Kidney epithelial cell (primary cell): Measurements from ENCODE around the gene NRXN2. TPM values are rescaled to one million over a fixed set of nuclear protein-coding genes. Genes with fewer than 3 reads are reported as not detected.

Source experiments
- DNase-seq: peaks from one replicate; pipeline ENCODE4 v3.0.0-alpha.2; 2010; ENCODE audit warnings: low read depth
- H3K27me3 ChIP-seq: 2 replicates; pipeline ENCODE4 v1.6.0; 2011; ENCODE audit warnings: low read length; ENCODE audit not compliant: control insufficient read depth, insufficient read depth
- H3K36me3 ChIP-seq: 2 replicates; pipeline ENCODE4 v1.5.1; 2011; ENCODE audit warnings: low read length; ENCODE audit not compliant: control insufficient read depth, insufficient read depth
- H3K4me3 ChIP-seq: 2 replicates; pipeline ENCODE4 v1.5.1; 2011; ENCODE audit warnings: low read depth, mild to moderate bottlenecking, control low read depth, low read length
- total RNA-seq: library from RNA; depleted of rRNA; stranded (reverse); fragments of >200 nt; gene quantifications from 2 replicates; pipeline ENCODE4 v1.2.3, GENCODE V29; 2015
- TF ChIP-seq, protein P1 (sequence below): IDR thresholded peaks from 2 replicates; pipeline ENCODE4 v1.5.1; 2011; ENCODE audit warnings: mild to moderate bottlenecking, moderate library complexity, low read length, control low read depth, inconsistent platforms; ENCODE audit not compliant: insufficient read depth, poor library complexity, severe bottlenecking

The NRXN2 gene
- total RNA-seq, 1 donor from 2014 or later, result not detected

DNA sequence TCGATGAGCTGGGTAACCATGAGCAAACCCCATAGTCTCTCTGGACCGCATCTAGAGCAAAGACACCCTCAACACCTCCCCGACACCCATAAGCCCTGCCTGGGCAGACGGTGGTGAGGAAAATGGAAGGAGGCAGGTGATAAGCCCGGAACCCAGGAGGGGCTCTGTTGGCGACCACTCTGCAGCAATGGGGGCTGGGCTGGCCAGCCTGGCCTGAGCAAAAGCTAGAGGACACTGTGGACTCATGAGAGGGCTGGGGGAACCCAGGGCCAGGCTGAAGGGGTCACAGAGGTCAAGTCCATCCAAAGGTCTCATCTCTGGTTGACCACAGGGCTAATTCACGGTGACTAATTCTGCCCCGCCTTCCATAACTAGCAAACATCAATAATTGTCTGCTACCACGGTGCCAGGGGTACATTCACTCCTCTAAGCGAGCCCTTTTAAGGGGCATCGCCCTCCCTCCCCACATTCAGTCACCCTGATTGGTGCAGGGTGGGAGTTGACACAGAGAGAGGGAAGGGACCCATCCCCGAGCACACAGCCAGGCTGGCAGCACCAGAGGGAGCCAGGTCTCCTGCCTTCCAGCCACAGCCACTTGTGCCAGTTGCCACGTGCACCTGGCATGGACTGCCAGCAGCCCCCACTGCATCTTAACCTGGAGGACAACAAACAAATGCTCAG lies 32.8 kb upstream of the NRXN2 start:
- Histone ChIP-seq H3K4me3 (no peak overlapping the region), H3K27me3 (peaks cover 7% of the 10 kb centered on the region), H3K36me3 (no peaks in the 10 kb centered on the region)
- no peak for DNase-seq
- TF ChIP-seq, protein P1, sequence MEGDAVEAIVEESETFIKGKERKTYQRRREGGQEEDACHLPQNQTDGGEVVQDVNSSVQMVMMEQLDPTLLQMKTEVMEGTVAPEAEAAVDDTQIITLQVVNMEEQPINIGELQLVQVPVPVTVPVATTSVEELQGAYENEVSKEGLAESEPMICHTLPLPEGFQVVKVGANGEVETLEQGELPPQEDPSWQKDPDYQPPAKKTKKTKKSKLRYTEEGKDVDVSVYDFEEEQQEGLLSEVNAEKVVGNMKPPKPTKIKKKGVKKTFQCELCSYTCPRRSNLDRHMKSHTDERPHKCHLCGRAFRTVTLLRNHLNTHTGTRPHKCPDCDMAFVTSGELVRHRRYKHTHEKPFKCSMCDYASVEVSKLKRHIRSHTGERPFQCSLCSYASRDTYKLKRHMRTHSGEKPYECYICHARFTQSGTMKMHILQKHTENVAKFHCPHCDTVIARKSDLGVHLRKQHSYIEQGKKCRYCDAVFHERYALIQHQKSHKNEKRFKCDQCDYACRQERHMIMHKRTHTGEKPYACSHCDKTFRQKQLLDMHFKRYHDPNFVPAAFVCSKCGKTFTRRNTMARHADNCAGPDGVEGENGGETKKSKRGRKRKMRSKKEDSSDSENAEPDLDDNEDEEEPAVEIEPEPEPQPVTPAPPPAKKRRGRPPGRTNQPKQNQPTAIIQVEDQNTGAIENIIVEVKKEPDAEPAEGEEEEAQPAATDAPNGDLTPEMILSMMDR, result no peak

DNA sequence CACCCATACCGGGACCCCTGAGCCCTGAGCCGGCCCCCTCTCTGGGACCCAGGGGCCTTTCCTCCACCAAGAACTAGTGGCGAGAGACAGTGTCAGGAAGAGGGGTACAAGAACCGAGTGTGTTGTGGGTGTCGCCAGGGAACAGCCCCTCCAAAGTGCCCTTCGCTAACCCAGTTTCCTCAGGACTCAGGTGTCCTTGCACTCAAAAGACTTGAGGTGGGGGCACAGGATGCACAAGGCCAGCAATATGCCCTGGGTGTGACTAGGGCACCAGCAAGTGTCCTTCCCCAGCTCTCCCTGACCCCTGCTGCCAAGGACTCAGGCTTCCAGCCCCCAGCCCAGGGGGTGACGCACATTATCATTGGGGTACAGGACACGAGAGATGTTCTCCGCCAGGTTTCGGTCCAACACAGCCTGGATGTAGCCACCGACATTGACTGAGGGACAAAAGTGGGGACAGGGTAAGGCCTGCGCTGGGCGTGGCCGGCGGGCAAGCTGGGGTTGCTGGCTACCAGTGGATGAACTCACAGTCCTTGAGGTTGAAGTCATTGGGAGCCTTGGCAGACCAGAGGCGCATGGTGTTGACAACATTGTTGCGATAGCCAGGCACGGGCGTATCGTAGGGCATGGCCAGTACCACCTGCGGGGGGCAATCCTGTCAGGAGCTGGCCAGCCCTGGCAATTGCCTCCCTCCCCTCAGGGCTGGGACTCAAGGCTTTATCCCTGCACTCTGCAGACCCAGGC lies 32.1 kb upstream of the NRXN2 start:
- TF ChIP-seq, protein P1, result no peak
- DNase-seq, result no peak
- no peaks in the 10 kb centered on the region for H3K36me3 ChIP-seq
- H3K27me3 ChIP-seq, result peaks cover 7% of the 10 kb centered on the region
- no peak overlapping the region for H3K4me3 ChIP-seq

DNA sequence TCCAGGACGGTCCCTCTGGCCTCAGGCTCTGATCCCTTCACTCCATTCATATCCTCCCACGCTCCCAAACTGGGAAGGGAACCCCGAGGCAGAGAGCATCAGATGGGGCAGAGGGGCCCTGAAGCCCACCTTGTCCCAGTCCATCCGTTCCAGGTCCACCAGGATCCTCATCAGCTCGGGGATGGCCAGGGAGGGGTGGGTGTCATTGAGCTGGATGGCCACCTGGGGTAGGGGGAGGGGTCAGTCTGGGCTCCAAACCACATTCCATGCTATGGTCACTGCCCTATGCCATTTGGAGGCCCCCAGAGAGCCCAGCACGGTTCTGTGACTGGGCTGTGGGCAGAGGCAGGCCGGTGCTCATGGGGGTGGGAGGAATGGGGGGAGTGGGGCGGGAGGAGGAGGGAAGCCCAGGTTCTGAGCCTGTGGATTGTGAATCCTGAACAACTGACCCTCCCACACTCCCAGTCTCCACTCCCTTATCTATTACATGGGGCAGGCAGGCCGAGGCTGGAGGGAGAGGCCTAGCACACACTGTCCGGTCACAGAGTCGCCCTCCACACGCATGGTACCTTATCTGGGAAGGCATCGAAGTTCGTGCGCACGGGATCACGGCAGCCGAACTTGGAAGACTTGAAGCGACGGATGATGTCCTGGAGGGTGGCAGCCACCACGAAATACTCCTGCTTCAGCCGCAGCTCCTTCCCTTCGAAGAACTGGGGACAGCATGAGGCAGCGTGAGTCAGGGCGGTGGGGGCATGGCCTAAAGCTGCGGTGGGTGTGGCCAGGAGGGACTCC lies 31.3 kb upstream of the NRXN2 start:
- TF ChIP-seq, protein P1, result no peak
- Histone ChIP-seq H3K27me3 (peaks cover 7% of the 10 kb centered on the region), H3K4me3 (no peak overlapping the region), H3K36me3 (no peaks in the 10 kb centered on the region)
- DNase-seq, result no peak

DNA sequence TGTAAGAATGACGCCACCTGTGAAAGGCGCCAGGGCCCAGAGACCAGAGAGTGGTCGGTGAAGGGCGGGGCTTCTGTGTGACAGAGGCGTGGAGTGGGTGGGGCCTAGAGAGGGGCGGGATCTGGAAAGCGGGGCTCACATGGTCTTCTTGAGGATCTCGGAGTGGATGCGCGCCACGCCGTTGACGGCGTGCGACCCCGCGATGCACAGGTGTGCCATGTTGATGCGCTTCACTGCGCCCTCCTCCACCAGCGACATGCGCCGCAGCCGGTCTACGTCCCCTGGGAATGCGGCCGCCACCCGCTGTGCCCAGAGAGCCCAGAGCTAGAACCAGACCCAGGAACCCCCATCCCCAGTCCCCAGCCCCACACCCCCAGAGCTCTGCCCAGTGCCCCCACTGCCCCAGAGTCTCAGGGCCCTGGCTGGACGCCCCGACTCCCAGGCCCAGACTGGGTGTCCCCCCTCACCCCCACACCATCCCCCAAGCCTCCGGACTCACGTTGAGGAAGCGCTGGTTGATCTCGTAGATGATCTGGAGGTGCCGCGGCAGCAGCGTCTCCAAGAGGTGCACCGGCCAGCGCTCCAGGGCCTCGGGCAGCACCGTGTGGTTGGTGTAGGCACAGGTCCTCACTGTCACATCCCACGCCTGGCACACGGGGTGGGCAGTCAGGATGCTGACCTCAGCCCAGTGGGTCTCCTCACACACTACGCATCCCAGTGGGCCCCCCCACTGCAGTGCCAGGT lies 30.6 kb upstream of the NRXN2 start:
- no peak overlapping the region for H3K4me3 ChIP-seq
- TF ChIP-seq, protein P1, result no peak
- no peaks in the 10 kb centered on the region for H3K36me3 ChIP-seq
- DNase-seq, result no peak
- peaks cover 5% of the 10 kb centered on the region for H3K27me3 ChIP-seq

DNA sequence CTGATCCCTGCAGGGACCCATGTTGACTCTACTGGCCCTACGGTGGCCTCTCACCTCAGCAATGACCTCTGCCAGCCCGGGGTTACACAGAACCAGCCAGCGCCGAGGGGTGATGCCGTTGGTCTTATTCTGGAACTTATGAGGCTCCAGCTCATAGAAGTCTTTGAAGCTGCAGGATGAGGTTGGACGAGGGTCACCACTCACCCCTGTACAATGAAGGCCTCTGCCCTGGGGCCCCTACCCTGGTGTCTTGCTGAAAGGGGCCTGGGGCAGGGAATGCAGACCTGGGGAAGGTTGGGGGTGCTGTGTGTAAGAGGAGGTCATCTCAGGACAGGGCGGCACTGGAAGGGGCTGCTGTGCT lies 30.0 kb upstream of the NRXN2 start:
- no peak for DNase-seq
- H3K27me3 ChIP-seq, result peaks cover 5% of the 10 kb centered on the region
- H3K4me3 ChIP-seq, result no peak overlapping the region
- TF ChIP-seq, protein P1, result no peak
- H3K36me3 ChIP-seq, result no peaks in the 10 kb centered on the region
